Hepatocyte (in vitro differentiated cells): ENCODE data around the gene LSM14A.
"Not testable (repeated sequence)": the region's sequence is repeated elsewhere in the genome, so short reads cannot be mapped to it uniquely, and the experiment has no call there.

Source experiments
- EZH2phosphoT487 ChIP-seq: fragments of 200-600 bp; sonication (generic); IDR thresholded peaks from one replicate; pipeline ENCODE4 v1.6.1; 2018; ENCODE audit warnings: antibody characterized with exemption, mild to moderate bottlenecking, low read depth, moderate library complexity; ENCODE audit not compliant: unreplicated experiment, severe bottlenecking
- TF ChIP-seq, protein P1 (sequence below): fragments of 200-600 bp; sonication (generic); IDR thresholded peaks from 2 replicates; pipeline ENCODE4 v1.5.1; 2016; ENCODE audit warnings: antibody characterized with exemption, mild to moderate bottlenecking; ENCODE audit not compliant: poor library complexity

DNA sequence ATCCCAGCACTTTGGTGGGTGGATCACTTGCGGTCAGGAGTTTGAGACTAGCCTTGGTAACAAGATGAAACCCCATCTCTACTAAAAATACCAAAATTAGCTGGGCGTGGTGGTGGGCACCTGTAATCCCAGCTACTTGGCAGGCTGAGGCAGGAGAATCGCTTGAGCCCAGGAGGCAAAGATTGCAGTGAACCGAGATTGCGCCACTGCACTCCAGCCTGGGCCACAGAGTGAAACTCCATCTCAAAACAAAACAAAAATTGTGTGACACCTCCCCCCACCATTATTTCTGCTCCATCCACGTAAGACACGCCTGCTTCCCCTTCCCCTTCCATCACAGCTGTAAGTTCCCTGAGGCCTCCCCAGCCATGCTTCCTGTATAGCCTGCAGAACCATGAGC is 13.3 kb upstream of the LSM14A start:
- TF ChIP-seq, protein P1, sequence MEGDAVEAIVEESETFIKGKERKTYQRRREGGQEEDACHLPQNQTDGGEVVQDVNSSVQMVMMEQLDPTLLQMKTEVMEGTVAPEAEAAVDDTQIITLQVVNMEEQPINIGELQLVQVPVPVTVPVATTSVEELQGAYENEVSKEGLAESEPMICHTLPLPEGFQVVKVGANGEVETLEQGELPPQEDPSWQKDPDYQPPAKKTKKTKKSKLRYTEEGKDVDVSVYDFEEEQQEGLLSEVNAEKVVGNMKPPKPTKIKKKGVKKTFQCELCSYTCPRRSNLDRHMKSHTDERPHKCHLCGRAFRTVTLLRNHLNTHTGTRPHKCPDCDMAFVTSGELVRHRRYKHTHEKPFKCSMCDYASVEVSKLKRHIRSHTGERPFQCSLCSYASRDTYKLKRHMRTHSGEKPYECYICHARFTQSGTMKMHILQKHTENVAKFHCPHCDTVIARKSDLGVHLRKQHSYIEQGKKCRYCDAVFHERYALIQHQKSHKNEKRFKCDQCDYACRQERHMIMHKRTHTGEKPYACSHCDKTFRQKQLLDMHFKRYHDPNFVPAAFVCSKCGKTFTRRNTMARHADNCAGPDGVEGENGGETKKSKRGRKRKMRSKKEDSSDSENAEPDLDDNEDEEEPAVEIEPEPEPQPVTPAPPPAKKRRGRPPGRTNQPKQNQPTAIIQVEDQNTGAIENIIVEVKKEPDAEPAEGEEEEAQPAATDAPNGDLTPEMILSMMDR, result not testable (repeated sequence)
- not testable (repeated sequence) for TF ChIP-seq EZH2phosphoT487
